Liver (tissue), 9 donors: Measurements from ENCODE around the gene RABEP1. TPM values are rescaled to one million over a fixed set of nuclear protein-coding genes. Genes with fewer than 3 reads are reported as not detected.
A peak's percentile ranks its signal among the peaks of the same experiment; 100 is the strongest.

Source experiments
- DNase-seq: peaks from one replicate; pipeline ENCODE4 v3.0.0-alpha.2; 2017; ENCODE audit warnings: low spot score
- H3K27ac ChIP-seq, 2 donors: one replicate each; pipeline ENCODE4 v1.7.0; 2013; ENCODE audit warnings: inconsistent platforms in 2 of 2, low read length in 2 of 2, control low read depth in 1 of 2, low read depth in 1 of 2, mild to moderate bottlenecking in 1 of 2
- H3K27me3 ChIP-seq, 4 donors: one replicate each; pipeline versions ENCODE4 v1.6.1 to v1.7.0; 2013; ENCODE audit warnings: low read length in 3 of 4, inconsistent platforms in 1 of 4, mild to moderate bottlenecking in 1 of 4, moderate library complexity in 1 of 4; ENCODE audit not compliant: control insufficient read depth in 4 of 4, insufficient read depth in 4 of 4
- H3K36me3 ChIP-seq, 4 donors: one replicate each; pipeline versions ENCODE4 v1.6.1 to v1.7.0; 2013; ENCODE audit warnings: low read length in 3 of 4, mild to moderate bottlenecking in 3 of 4, low read depth in 1 of 4, moderate library complexity in 1 of 4; ENCODE audit not compliant: control insufficient read depth in 4 of 4, insufficient read depth in 3 of 4
- H3K4me1 ChIP-seq, 4 donors: one replicate each; pipeline versions ENCODE4 v1.6.1 to v1.7.0; 2013; ENCODE audit warnings: low read length in 3 of 4, mild to moderate bottlenecking in 3 of 4, moderate library complexity in 1 of 4; ENCODE audit not compliant: control insufficient read depth in 4 of 4, insufficient read depth in 4 of 4
- H3K4me3 ChIP-seq, 3 donors: one replicate each; pipeline versions ENCODE4 v1.6.1 to v1.7.0; 2013; ENCODE audit warnings: low read length in 3 of 3, control low read depth in 1 of 3, low read depth in 1 of 3, mild to moderate bottlenecking in 1 of 3
- H3K9ac ChIP-seq, 2 donors: one replicate each; pipeline ENCODE4 v1.7.0; 2013; ENCODE audit warnings: low read length in 2 of 2, mild to moderate bottlenecking in 2 of 2, moderate library complexity in 2 of 2, control low read depth in 1 of 2, low read depth in 1 of 2
- H3K9me3 ChIP-seq, 4 donors: one replicate each; pipeline versions ENCODE4 v1.6.1 to v1.7.0; 2013; ENCODE audit warnings: low read length in 3 of 4; ENCODE audit not compliant: control insufficient read depth in 4 of 4
- FOXA1 ChIP-seq: IDR thresholded peaks from 2 replicates; pipeline ENCODE4 v1.6.1; 2016; ENCODE audit warnings: antibody characterized with exemption
- FOXA2 ChIP-seq: IDR thresholded peaks from 2 replicates; pipeline ENCODE4 v1.6.1; 2016; ENCODE audit warnings: antibody characterized with exemption
- GABPA ChIP-seq, 2 donors: IDR thresholded peaks in 1 of 2; conservative IDR thresholded peaks in 1 of 2; 2 replicates each; pipeline ENCODE4 v1.6.1; 2016; ENCODE audit warnings: antibody characterized with exemption in 2 of 2, mild to moderate bottlenecking in 1 of 2, moderate library complexity in 1 of 2
- HNF4A ChIP-seq, 2 donors: conservative IDR thresholded peaks; 2 replicates each; pipeline ENCODE4 v1.6.1; 2016; ENCODE audit warnings: antibody characterized with exemption in 2 of 2, mild to moderate bottlenecking in 2 of 2
- HNF4G ChIP-seq: IDR thresholded peaks from 2 replicates; pipeline ENCODE4 v1.6.1; 2016; ENCODE audit warnings: antibody characterized with exemption
- JUND ChIP-seq, 2 donors: IDR thresholded peaks; 2 replicates each; pipeline ENCODE4 v1.6.1; 2016; ENCODE audit warnings: antibody characterized with exemption in 2 of 2
- NR2F2 ChIP-seq: IDR thresholded peaks from 2 replicates; pipeline ENCODE4 v1.6.1; 2016; ENCODE audit warnings: antibody characterized with exemption
- RAD21 ChIP-seq, 2 donors: IDR thresholded peaks; 2 replicates each; pipeline ENCODE4 v1.6.1; 2016; ENCODE audit warnings: antibody characterized with exemption in 2 of 2, mild to moderate bottlenecking in 2 of 2
- REST ChIP-seq: IDR thresholded peaks from 2 replicates; pipeline ENCODE4 v1.6.1; 2016; ENCODE audit warnings: antibody characterized with exemption, mild to moderate bottlenecking
- RXRA ChIP-seq, 2 donors: IDR thresholded peaks; 2 replicates each; pipeline ENCODE4 v1.6.1; 2017 to 2018; ENCODE audit warnings: antibody characterized with exemption in 2 of 2, mild to moderate bottlenecking in 1 of 2
- TAF1 ChIP-seq: conservative IDR thresholded peaks from 2 replicates; pipeline ENCODE4 v1.6.1; 2016; ENCODE audit warnings: antibody characterized with exemption, mild to moderate bottlenecking
- YY1 ChIP-seq: IDR thresholded peaks from 2 replicates; pipeline ENCODE4 v1.6.1; 2016; ENCODE audit warnings: antibody characterized with exemption, mild to moderate bottlenecking
- ZBTB33 ChIP-seq: IDR thresholded peaks from 2 replicates; pipeline ENCODE4 v1.6.1; 2016; ENCODE audit warnings: antibody characterized with exemption
- WGBS: extraction: QIAGEN DNeasy Blood & Tissue Kit; methylation state at CpG from one replicate; pipeline ENCODE4 v1.1.7; 2013; 5-methylcytosine and 5-hydroxymethylcytosine counted together
- polyA plus RNA-seq, 2 donors: library from polyadenylated mRNA; stranded (reverse) in 1 of 2; unstranded in 1 of 2; fragments of 200-250 nt in 1 of 2; fragments of >200 nt in 1 of 2; fragmentation: Nextera tagmentation in 1 of 2; extraction: Ambion mirVana in 1 of 2; gene quantifications; one replicate each; pipeline versions ENCODE4 v1.2.1 to v1.2.3, GENCODE V29; 2013 to 2015
- total RNA-seq, 2 donors: library from RNA; depleted of rRNA; stranded (reverse); fragments of >200 nt; gene quantifications; one replicate each; pipeline ENCODE4 v1.2.3, GENCODE V29; 2014
- TF ChIP-seq, protein P1 (sequence below): fragments of 150-350 bp; IDR thresholded peaks from 2 replicates; pipeline ENCODE4 v1.5.1; 2017; ENCODE audit warnings: improper control_type of control experiment, low read depth, low read length; ENCODE audit not compliant: missing input control
- TF ChIP-seq, protein P2 (sequence below): IDR thresholded peaks from 2 replicates; pipeline ENCODE4 v1.6.1; 2016; ENCODE audit warnings: antibody characterized with exemption
- donor health status: healthy.
- donor health status: healthy.
- donor health status: healthy.
- donor health status: healthy.
- donor health status: healthy.

The RABEP1 gene
- total and polyA plus RNA-seq, 4 donors = 13.3 to 26.6 (median 20.6) TPM

GRCh38 chr17:5236938-5237540 lies 45.0 kb upstream of the RABEP1 start:
- H3K27ac ChIP-seq = no peak overlapping the region

GRCh38 chr17:5237541-5238016 lies 44.5 kb upstream of the RABEP1 start:
- Histone ChIP-seq H3K9ac (no peak overlapping the region), H3K27me3 (no peaks in the 10 kb centered on the region), H3K27ac (no peak overlapping the region), H3K36me3 (no peaks in the 10 kb centered on the region), H3K4me1 (peaks cover 0 to 2% (median 0%) of the 10 kb centered on the region in 4 donors), H3K4me3 (no peak overlapping the region), H3K9me3 (no peaks in the 10 kb centered on the region)
- WGBS = 27% methylated on average over 6 of the region's 6 CpGs
- DNase-seq = peak; percentile 61
- TF ChIP-seq ZBTB33 (no peak), FOXA1 (no peak), GABPA (IDR thresholded peaks at IDR 0.05 in 1 of 2, conservative IDR thresholded peaks at IDR 0.05 in 1 of 2) (no peak), RXRA (IDR thresholded peaks at IDR 0.05) (peak in 1 of 2 donors; percentile 6), HNF4A (conservative IDR thresholded peaks at IDR 0.05) (peak; percentile 9 to 22), JUND (IDR thresholded peaks at IDR 0.05) (no peak), TAF1 (no peak), RAD21 (IDR thresholded peaks at IDR 0.05) (peak; percentile 94 to 96), HNF4G (no peak), NR2F2 (no peak), FOXA2 (no peak), REST (no peak)
- TF ChIP-seq, protein P1, sequence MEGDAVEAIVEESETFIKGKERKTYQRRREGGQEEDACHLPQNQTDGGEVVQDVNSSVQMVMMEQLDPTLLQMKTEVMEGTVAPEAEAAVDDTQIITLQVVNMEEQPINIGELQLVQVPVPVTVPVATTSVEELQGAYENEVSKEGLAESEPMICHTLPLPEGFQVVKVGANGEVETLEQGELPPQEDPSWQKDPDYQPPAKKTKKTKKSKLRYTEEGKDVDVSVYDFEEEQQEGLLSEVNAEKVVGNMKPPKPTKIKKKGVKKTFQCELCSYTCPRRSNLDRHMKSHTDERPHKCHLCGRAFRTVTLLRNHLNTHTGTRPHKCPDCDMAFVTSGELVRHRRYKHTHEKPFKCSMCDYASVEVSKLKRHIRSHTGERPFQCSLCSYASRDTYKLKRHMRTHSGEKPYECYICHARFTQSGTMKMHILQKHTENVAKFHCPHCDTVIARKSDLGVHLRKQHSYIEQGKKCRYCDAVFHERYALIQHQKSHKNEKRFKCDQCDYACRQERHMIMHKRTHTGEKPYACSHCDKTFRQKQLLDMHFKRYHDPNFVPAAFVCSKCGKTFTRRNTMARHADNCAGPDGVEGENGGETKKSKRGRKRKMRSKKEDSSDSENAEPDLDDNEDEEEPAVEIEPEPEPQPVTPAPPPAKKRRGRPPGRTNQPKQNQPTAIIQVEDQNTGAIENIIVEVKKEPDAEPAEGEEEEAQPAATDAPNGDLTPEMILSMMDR = peak; percentile 87
- TF ChIP-seq, protein P2, sequence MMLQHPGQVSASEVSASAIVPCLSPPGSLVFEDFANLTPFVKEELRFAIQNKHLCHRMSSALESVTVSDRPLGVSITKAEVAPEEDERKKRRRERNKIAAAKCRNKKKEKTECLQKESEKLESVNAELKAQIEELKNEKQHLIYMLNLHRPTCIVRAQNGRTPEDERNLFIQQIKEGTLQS = no peak

More at GRCh38 chr17:5236938-5237540, 45.0 kb upstream of the RABEP1 start:
- peaks cover 0 to 3% (median 1%) of the 10 kb centered on the region in 4 donors for H3K4me1 ChIP-seq
- peaks cover 0 to 2% (median 0%) of the 10 kb centered on the region in 4 donors for H3K9me3 ChIP-seq
- TF ChIP-seq YY1 (no peak), JUND (IDR thresholded peaks at IDR 0.05) (no peak), RXRA (IDR thresholded peaks at IDR 0.05) (no peak), ZBTB33 (no peak)
- TF ChIP-seq, protein P1 = no peak
- WGBS = 81% methylated on average over 3 of the region's 3 CpGs
- no peak overlapping the region for H3K9ac ChIP-seq
- DNase-seq = no peak
- H3K4me3 ChIP-seq = no peak overlapping the region
- no peaks in the 10 kb centered on the region for H3K36me3 ChIP-seq
- H3K27me3 ChIP-seq = no peaks in the 10 kb centered on the region
